ENCODE data around the gene NKX6-2.

DNA sequence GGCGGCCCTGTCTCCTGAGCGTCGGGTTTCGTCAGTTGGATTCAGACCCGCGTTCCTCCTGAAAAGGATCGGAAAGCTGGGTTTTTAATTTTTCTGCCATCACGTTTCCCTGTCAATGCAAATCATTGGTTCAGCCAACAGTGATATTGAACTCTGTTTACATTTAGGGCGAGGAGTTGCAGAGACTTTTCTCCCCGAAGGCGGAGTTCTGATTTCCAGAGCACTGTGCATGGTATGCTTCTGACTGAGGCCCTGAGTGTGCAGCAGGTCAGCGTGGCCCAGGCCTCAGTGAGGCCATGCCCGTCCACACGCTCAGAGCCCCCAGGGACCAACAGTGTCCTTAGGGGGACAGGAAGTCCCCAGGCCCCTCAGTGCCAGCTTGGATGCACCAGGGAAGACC is 27.1 kb downstream of the NKX6-2 start:
- TF ChIP-seq EZH2 (IDR thresholded peaks at IDR 0.05; ENCODE audit: borderline replicate concordance): no peak
- TF ChIP-seq, protein P1, sequence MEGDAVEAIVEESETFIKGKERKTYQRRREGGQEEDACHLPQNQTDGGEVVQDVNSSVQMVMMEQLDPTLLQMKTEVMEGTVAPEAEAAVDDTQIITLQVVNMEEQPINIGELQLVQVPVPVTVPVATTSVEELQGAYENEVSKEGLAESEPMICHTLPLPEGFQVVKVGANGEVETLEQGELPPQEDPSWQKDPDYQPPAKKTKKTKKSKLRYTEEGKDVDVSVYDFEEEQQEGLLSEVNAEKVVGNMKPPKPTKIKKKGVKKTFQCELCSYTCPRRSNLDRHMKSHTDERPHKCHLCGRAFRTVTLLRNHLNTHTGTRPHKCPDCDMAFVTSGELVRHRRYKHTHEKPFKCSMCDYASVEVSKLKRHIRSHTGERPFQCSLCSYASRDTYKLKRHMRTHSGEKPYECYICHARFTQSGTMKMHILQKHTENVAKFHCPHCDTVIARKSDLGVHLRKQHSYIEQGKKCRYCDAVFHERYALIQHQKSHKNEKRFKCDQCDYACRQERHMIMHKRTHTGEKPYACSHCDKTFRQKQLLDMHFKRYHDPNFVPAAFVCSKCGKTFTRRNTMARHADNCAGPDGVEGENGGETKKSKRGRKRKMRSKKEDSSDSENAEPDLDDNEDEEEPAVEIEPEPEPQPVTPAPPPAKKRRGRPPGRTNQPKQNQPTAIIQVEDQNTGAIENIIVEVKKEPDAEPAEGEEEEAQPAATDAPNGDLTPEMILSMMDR (IDR thresholded peaks at IDR 0.05; ENCODE audit: poor library complexity): no peak
- no peak for TF ChIP-seq EZH2phosphoT487 (IDR thresholded peaks at IDR 0.05; ENCODE audit: low read depth, severe bottlenecking, unreplicated experiment)
